ENCODE results near the gene L3MBTL3. TPM values are rescaled to one million over a fixed set of nuclear protein-coding genes. Genes with fewer than 3 reads are reported as not detected.

L3MBTL3 gene
- total and polyA plus RNA-seq, 9 donors: 6.5 to 17.9 (median 13.5) TPM

GRCh38 chr6:129980821-129981220 is 37.6 kb upstream of the L3MBTL3 start:
- no peak overlapping the region for H3K4me3 ChIP-seq
- no peaks in the 10 kb centered on the region for H3K4me1 ChIP-seq (ENCODE audit: insufficient read depth)
- H3K36me3 ChIP-seq: no peaks in the 10 kb centered on the region
- intact Hi-C loops (cut with DNase I): no loop called here
- no peaks in the 10 kb centered on the region for H3K9me3 ChIP-seq
- no peak for DNase-seq
- 43 to 96% (median 94%) methylated on average over 1 of the region's 1 CpG for WGBS, 3 donors
- H3K27me3 ChIP-seq: no peaks in the 10 kb centered on the region
- no peak overlapping the region for H3K27ac ChIP-seq
- TF ChIP-seq EP300 (IDR thresholded peaks at IDR 0.05): no peak
- TF ChIP-seq CTCF (IDR thresholded peaks at IDR 0.05): no peak
- no peak for TF ChIP-seq POLR2A (IDR thresholded peaks at IDR 0.05)

GRCh38 chr6:129981598-129981997 is 36.8 kb upstream of the L3MBTL3 start:
- TF ChIP-seq POLR2A (IDR thresholded peaks at IDR 0.05) (no peak), EP300 (IDR thresholded peaks at IDR 0.05) (no peak), CTCF (IDR thresholded peaks at IDR 0.05) (no peak)
- H3K27me3 ChIP-seq: no peaks in the 10 kb centered on the region
- H3K36me3 ChIP-seq: no peaks in the 10 kb centered on the region
- H3K27ac ChIP-seq: no peak overlapping the region
- DNase-seq: no peak
- WGBS, 3 donors: 32 to 44% (median 33%) methylated on average over 2 of the region's 2 CpGs
- no peaks in the 10 kb centered on the region for H3K4me1 ChIP-seq (ENCODE audit: insufficient read depth)
- no peaks in the 10 kb centered on the region for H3K9me3 ChIP-seq
- no peak overlapping the region for H3K4me3 ChIP-seq
- intact Hi-C loops (cut with DNase I): no loop called here

- no peak for DNase-seq
- Histone ChIP-seq H3K27ac (no peak overlapping the region), H3K36me3 (no peaks in the 10 kb centered on the region), H3K4me1 (ENCODE audit: insufficient read depth) (no peaks in the 10 kb centered on the region), H3K9me3 (no peaks in the 10 kb centered on the region), H3K4me3 (no peak overlapping the region), H3K27me3 (no peaks in the 10 kb centered on the region)
- intact Hi-C loops (cut with DNase I): no loop called here
- TF ChIP-seq CTCF (IDR thresholded peaks at IDR 0.05) (no peak), POLR2A (IDR thresholded peaks at IDR 0.05) (no peak), EP300 (IDR thresholded peaks at IDR 0.05) (no peak)
- 63 to 71% (median 69%) methylated on average over 1 of the region's 1 CpG for WGBS, 3 donors
Observed at GRCh38 chr6:129989396-129989795, 29.0 kb upstream of the L3MBTL3 start.

GRCh38 chr6:129992881-129993280 is 25.5 kb upstream of the L3MBTL3 start:
- WGBS, 3 donors: 73 to 80% (median 79%) methylated on average over 3 of the region's 3 CpGs
- H3K27me3 ChIP-seq: no peaks in the 10 kb centered on the region
- H3K4me3 ChIP-seq: no peak overlapping the region
- H3K9me3 ChIP-seq: no peaks in the 10 kb centered on the region
- DNase-seq: no peak
- no peaks in the 10 kb centered on the region for H3K36me3 ChIP-seq
- H3K4me1 ChIP-seq (ENCODE audit: insufficient read depth): no peaks in the 10 kb centered on the region
- intact Hi-C loops (cut with DNase I): no loop called here
- H3K27ac ChIP-seq: no peak overlapping the region
- no peak for TF ChIP-seq EP300 (IDR thresholded peaks at IDR 0.05)

- no peaks in the 10 kb centered on the region for H3K9me3 ChIP-seq
- no peaks in the 10 kb centered on the region for H3K4me1 ChIP-seq (ENCODE audit: insufficient read depth)
- no peaks in the 10 kb centered on the region for H3K36me3 ChIP-seq
- no peak for DNase-seq
- no peaks in the 10 kb centered on the region for H3K27me3 ChIP-seq
- H3K4me3 ChIP-seq: no peak overlapping the region
- no peak overlapping the region for H3K27ac ChIP-seq
- WGBS, 3 donors: 95 to 97% (median 95%) methylated on average over 4 of the region's 4 CpGs
- intact Hi-C loops (cut with DNase I): no loop called here
- no peak for TF ChIP-seq EP300 (IDR thresholded peaks at IDR 0.05)
Observed at GRCh38 chr6:129994410-129994809, 24.0 kb upstream of the L3MBTL3 start.

- Histone ChIP-seq H3K27me3 (no peaks in the 10 kb centered on the region), H3K4me1 (ENCODE audit: insufficient read depth) (no peaks in the 10 kb centered on the region), H3K9me3 (no peaks in the 10 kb centered on the region), H3K36me3 (no peaks in the 10 kb centered on the region), H3K4me3 (no peak overlapping the region), H3K27ac (no peak overlapping the region)
- no peak for DNase-seq
- TF ChIP-seq CTCF (IDR thresholded peaks at IDR 0.05) (no peak), POLR2A (IDR thresholded peaks at IDR 0.05) (no peak), EP300 (IDR thresholded peaks at IDR 0.05) (no peak)
- 69 to 85% (median 81%) methylated on average over 6 of the region's 6 CpGs for WGBS, 3 donors
- intact Hi-C loops (cut with DNase I): no loop called here
Observed at GRCh38 chr6:129996387-129996786, 22.0 kb upstream of the L3MBTL3 start.
